ENCODE measurements around the gene ITPR1. TPM values are rescaled to one million over a fixed set of nuclear protein-coding genes. Genes with fewer than 3 reads are reported as not detected.

The ITPR1 gene
- total RNA-seq, 4 donors from 2014 or later, result 15.3 to 50.2 (median 28.7) TPM

GRCh38 chr3:4471907-4472306 is 21.2 kb upstream of the ITPR1 start:
- DNase-seq, result no peak
- no peaks in the 10 kb centered on the region for H3K9me3 ChIP-seq
- intact Hi-C loops (cut with DNase I; ENCODE audit: low total_unique reads), result no loop called here
- H3K36me3 ChIP-seq, result no peaks in the 10 kb centered on the region
- 40 to 58% methylated on average over 1 of the region's 1 CpG for WGBS, 2 donors (ENCODE audit: low coverage in 1 of 2)
- in situ Hi-C loops (cut with MboI; ENCODE audit: low pct_ligation_motif_present in 1 of 4, low pct_unique_long_range_greater_than_20kb in 1 of 4, low sequenced_read_pairs in 3 of 4), result no loop called here
- H3K4me1 ChIP-seq, result peaks cover 0 to 5% (median 2%) of the 10 kb centered on the region in 4 donors
- TF ChIP-seq POLR2A (IDR thresholded peaks at IDR 0.05) (no peak), EP300 (IDR thresholded peaks at IDR 0.05; ENCODE audit: low read depth) (no peak), CTCF (IDR thresholded peaks at IDR 0.05) (no peak), POLR2AphosphoS5 (IDR thresholded peaks at IDR 0.05) (no peak)
- no peak overlapping the region for H3K4me3 ChIP-seq
- no peak overlapping the region for H3K27ac ChIP-seq
- H3K27me3 ChIP-seq, result peaks cover 6% of the 10 kb centered on the region

GRCh38 chr3:4472312-4472711 is 20.8 kb upstream of the ITPR1 start:
- Histone ChIP-seq H3K36me3 (no peaks in the 10 kb centered on the region), H3K9me3 (no peaks in the 10 kb centered on the region), H3K27ac (no peak overlapping the region), H3K4me1 (peaks cover 0 to 4% (median 1%) of the 10 kb centered on the region in 4 donors), H3K4me3 (no peak overlapping the region), H3K27me3 (peaks cover 6% of the 10 kb centered on the region)
- DNase-seq, result no peak
- intact Hi-C loops (cut with DNase I; ENCODE audit: low total_unique reads) (no loop called here), in situ Hi-C loops (cut with MboI; ENCODE audit: low pct_ligation_motif_present in 1 of 4, low pct_unique_long_range_greater_than_20kb in 1 of 4, low sequenced_read_pairs in 3 of 4) (no loop called here)
- TF ChIP-seq CTCF (IDR thresholded peaks at IDR 0.05) (no peak), EP300 (IDR thresholded peaks at IDR 0.05; ENCODE audit: low read depth) (no peak), POLR2AphosphoS5 (IDR thresholded peaks at IDR 0.05) (no peak), POLR2A (IDR thresholded peaks at IDR 0.05) (no peak)
- WGBS, 2 donors (ENCODE audit: low coverage in 1 of 2), result 65 to 90% methylated on average over 2 of the region's 2 CpGs

- no peak for DNase-seq
- no peaks in the 10 kb centered on the region for H3K9me3 ChIP-seq
- TF ChIP-seq EP300 (IDR thresholded peaks at IDR 0.05; ENCODE audit: low read depth), result no peak
- no peak for TF ChIP-seq POLR2AphosphoS5 (IDR thresholded peaks at IDR 0.05)
- no peak overlapping the region for H3K27ac ChIP-seq
- in situ Hi-C loops (cut with MboI; ENCODE audit: low pct_ligation_motif_present in 1 of 4, low pct_unique_long_range_greater_than_20kb in 1 of 4, low sequenced_read_pairs in 3 of 4) (no loop called here), intact Hi-C loops (cut with DNase I; ENCODE audit: low total_unique reads) (no loop called here)
- WGBS, 2 donors (ENCODE audit: low coverage in 1 of 2), result 96% methylated on average over 2 of the region's 2 CpGs; no CpG with 5 or more reads in 1 of the 2 donors
- H3K27me3 ChIP-seq, result peaks cover 6% of the 10 kb centered on the region
- H3K4me1 ChIP-seq, result no peaks in the 10 kb centered on the region
- H3K36me3 ChIP-seq, result no peaks in the 10 kb centered on the region
- no peak overlapping the region for H3K4me3 ChIP-seq
These were observed 20.4 kb upstream of the ITPR1 start for GRCh38 chr3:4472766-4473165.

GRCh38 chr3:4474683-4475490 is 18.3 kb upstream of the ITPR1 start:
- H3K36me3 ChIP-seq, result no peaks in the 10 kb centered on the region
- in situ Hi-C loops (cut with MboI; ENCODE audit: low pct_ligation_motif_present in 1 of 4, low pct_unique_long_range_greater_than_20kb in 1 of 4, low sequenced_read_pairs in 3 of 4), result no loop called here
- no peaks in the 10 kb centered on the region for H3K9me3 ChIP-seq
- H3K4me1 ChIP-seq, result no peaks in the 10 kb centered on the region
- WGBS, 2 donors (ENCODE audit: low coverage in 1 of 2), result 38 to 53% methylated on average over 1 to 7 of the region's 7 CpGs
- intact Hi-C loops (cut with DNase I; ENCODE audit: low total_unique reads), result no loop called here
- TF ChIP-seq POLR2AphosphoS5 (IDR thresholded peaks at IDR 0.05) (no peak), POLR2A (IDR thresholded peaks at IDR 0.05) (no peak), CTCF (IDR thresholded peaks at IDR 0.05) (no peak), EP300 (IDR thresholded peaks at IDR 0.05; ENCODE audit: low read depth) (no peak)
- no peak for DNase-seq
- H3K27ac ChIP-seq, result no peak overlapping the region
- H3K4me3 ChIP-seq, result no peak overlapping the region
- H3K27me3 ChIP-seq, result peaks cover 6% of the 10 kb centered on the region
